Glomerular visceral epithelial cell (primary cell): ENCODE data around the gene GRIP2.

ENCODE experiments used
- DNase-seq: peaks from one replicate; pipeline ENCODE4 v3.0.0-alpha.2; 2016; ENCODE audit errors: extremely low spot score

The GRIP2 gene

DNA sequence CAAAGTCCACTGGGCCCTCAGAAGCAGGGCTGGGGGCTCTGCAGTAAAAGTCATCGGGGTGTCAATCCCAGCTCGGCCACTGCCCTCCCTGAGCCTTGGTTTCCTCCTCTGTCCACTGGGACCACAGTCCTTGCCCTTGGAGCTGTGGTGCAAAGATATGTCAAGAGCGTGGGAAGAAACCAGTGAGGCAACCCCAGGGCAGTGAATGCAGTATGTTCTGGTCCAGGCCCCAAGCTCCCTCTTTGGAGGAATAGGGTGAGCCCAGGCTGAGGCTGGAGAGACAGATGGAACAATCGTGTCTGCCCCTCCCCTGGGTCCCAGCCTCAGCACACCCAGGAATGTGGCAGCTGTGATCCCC lies 779 bp downstream of the GRIP2 start:
- no peak for DNase-seq

DNA sequence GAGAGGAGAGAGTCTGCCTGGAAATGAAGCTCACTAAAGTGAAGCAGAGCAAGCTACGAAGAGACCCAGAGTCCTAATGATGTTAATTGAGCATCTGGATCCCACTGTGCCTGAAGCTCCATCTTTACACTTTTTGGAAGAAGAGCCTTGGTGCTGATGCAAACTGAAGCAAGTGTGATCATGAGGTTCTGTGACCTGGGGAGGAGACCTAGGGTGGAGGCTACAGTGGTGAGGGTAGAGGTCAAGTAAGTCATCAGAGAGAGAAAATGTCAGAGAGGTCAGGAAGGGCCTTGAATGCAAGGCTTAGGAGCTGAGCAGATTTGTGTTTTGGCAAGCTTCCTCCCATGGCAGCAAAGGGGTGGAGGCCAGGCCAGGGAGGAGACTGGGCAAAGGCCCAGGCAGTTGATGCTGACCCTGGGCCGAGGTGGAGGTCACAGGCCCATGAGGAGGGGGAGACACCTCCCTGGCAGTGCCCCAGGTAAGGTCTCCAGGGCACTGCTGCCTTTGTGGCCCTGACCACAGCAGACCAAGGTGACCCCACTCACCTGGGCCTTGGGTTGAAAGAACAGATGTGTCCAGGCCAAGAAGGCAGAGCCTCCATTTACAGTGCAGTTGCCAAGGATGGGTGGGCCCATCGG lies 1.6 kb downstream of the GRIP2 start:
- no peak for DNase-seq

DNA sequence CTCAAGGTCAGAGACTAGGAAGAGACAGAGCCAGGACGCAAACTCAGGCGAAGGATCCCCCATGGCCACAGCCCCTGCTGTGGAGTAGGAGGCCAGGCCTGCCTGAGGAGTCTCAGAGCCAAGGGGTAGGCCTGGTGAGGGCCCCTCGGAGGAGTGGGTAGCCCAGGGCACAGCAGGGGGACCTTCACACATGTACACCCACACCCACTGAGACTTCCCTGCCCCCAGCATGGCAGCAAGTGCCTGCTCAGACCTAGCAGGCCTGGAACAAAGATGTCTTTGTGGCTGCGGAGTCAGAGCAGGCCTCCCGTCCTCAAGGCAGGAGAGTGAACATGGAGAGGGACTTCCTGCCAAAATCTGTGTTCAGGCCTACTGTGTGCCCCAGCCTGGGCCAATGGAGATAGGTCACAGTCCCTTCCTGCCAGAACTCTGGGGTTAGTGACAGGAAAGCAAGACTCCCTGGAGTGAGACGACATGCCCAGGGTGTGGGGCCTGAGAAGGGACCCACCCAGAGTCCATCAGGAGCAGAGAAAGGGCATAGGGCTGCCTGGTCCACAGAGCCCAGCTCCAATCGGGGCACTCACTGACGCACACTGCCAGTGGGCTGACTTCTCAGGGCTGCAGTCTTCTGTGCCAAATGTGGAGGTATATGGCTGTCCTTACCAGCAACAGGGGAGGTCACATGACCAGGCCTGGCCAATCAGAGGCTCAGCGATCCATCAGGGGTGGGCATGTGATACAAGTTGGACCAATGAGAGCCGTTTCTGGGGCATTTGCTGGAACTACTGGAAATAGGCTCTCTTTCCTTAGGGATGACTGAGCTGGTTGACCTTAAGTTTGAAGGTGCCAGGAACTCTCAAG lies 2.3 kb downstream of the GRIP2 start:
- DNase-seq = no peak

DNA sequence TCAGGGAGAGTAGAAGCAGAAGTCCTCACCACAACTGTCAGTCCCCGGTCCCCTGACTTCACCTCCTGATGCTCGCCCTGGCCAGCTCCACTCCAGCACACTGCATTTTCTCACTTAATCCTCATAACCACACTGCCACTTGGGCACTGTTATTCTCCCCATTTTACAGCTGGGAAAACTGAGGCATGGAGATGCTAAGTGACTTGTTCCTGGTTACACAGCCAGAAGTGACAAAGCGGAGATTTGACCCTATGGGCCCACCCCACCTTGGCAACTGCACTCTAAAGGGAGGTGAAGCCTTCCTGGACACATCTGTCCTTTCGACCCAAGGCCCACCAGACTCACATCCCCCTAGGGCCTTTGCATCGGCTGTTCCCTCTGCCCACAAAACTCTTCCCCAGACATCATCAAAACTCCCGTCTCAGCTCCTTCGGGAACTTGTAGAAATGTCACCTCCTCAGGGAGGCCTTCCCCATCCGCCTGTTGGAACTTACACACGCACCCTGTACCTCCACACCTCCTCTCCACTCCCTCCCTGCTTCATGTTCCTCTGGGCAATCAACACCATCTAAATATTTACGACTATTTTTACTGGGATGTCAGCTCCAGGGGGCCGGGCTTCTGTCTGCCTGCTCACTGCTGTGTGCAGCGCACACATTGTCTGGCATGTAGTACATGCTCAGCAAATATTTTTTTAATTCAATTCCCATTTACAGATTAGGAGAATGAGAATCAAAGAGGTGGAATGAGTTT lies 3.1 kb downstream of the GRIP2 start:
- DNase-seq = no peak

DNA sequence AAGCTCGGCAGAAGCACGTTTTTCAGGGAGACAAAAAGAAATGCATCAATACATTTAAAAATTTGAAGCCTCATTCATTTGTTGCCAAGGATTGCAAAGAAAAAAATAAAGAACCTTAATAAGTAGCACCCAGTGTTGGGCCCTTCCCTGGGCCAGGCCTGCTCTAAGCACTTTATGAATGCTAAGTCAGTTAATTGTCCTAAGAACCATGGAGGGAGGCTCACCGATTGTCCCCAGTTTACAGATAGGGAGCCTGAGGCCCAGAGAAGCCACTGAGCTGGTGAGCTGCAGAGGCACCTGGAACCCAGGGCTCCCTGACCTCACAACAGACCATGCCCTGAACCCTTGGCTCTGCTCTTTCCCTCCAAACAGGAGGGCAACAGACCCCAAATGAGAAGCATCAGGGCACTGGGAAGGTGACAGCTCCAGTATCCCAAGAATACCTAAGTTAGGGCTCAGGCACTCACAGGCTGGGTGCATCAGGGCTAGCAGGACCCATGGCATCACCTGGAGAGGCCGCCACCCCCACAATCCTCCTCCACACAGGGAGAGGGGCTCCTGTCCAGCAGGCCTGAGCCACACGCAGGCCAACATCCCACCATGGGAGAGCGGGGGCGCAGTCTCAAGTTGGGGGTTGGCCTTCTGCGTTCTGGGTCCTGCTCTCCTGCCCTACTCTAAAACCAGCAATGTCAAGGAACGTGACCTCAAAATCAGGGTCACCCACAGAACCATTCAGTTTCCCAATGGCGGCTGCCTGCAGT lies 3.9 kb downstream of the GRIP2 start:
- DNase-seq = no peak

DNA sequence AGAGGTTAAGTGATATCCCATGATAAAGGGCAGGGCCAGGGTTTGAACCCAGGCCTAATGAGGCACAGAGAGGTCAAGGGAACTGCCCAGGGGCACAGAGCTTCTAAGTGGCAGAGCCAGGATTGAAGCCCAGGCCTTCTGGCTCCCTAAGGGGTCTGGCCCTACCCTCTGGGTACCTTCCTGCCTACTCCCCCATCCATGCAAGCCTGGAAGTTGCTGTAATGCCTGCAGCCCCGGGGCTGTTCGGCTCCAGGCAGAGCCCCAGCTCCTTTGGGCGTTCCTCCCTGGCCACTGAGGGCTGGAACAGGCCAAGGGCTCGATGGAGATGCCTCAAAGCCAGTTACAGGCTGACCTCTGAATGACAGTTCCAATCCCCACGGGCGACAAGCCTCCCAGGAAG lies 4.5 kb downstream of the GRIP2 start:
- DNase-seq = no peak

DNA sequence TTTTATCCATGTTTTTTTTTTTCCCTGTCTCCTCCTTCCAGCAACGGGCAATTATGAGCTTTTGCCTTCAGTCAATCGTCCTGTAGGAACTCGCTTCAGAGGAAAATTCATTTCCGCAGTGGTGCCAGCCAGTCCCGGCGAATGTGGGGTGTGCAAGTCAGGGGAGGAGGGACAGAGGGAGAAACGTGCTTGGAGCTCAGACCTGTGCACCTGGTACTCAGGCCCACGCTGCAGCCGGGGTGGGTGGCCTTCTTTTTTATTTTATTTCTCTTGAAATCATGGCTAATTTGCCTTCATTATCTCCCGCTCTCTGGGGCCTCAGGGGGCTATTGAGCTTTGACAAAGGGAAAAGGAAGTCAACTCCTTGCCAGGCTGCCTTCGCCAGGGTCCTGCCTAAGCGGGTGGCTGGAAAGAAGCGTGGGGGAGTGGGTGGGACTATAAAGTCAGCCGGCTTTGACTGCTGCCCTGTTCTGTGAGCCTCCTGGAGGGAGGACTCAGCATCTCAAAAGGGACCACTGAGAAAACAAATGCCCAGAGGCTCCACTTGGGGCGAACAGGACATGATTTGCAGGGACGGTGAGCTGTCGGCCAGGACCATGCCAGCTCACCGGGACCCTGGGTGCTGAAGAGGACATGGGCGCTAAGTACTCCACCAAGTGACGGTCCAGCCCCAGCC lies 5.5 kb downstream of the GRIP2 start:
- no peak for DNase-seq

DNA sequence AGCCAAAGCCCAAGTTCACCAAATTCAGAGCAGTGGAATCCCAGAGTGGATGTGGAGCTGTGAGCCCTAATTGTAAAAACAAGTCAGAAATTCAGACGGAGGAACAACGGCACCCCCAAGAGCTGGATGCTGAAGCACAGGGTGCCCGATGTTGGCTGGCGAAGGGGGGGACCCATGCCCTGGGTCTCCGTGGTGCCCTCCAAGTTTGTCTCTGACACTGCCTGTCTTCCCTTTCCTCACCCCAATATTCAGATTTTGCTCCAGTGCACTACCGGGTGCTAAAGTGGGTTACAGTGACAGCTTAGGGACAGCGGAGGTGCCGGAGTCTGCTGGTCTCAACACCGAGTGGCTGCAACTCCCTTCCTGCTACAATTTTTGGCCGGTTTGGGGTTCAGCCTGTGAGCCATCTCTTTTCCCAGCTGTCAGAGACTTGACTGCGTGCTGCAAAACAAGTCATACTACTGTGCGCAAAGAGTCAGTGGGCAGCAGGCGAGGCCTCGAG lies 6.6 kb downstream of the GRIP2 start:
- DNase-seq = no peak

DNA sequence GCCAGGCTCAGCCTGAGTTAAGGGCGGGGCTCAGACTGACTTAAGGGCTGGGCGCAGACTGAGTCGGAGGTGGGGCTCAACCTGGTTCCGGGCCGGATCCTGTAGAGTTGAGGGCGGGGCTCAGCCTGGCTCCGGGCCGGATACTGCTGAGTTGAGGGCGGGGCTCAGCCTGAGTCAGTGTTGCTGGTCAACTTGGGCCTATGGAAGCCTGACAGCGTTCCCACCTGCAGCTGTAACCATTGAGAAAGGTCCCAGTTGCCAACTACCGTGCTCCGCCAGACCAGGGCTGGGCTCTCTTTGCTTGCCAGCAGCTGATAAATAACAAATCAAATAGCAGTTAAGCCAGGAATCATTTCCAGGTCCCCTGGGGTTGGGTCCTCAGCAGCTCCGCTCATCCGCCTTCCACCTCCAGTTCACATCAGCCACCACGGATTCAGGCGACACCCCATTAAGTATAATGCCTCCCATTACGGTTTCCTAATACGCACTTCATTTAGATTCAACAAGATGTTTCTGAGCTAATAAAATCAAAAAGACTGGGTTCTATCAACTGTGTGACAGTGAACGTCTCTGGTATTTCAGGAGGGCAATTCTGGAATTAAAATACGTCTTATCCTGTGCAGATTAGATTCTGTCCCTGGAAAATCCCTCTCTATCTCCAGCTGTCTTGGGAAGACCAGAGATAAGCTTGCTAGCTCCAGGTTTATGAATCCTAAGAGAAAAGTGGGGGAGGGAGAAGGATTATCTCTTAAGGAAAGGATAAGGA lies 7.3 kb downstream of the GRIP2 start:
- DNase-seq = no peak

DNA sequence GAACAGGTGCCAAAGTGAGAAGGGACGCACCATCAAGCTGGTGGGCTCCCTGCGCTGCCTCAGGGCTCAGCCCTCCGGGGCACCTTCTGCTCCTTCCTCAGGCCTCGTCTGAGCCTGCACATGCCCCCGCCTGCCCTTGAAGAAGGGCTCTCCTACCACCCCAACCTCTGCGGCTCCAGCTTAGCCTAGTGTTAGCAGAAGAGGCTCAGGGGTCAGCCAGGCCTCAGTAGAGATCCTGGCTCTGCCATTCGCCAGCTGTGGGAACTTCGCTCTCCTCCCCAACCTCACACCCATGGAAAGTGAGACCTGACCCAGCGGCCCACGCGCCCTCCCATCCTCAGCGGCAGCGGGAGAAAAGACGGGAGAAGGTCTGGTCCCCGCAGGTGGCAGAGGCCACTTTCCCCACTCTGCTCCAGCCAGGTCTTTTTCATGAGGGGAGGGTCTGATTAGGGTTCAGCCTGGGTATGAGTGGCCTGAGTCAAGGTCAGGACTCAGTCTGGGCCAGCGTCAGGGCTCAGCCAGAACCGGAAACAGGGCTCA lies 8.2 kb downstream of the GRIP2 start:
- no peak for DNase-seq

DNA sequence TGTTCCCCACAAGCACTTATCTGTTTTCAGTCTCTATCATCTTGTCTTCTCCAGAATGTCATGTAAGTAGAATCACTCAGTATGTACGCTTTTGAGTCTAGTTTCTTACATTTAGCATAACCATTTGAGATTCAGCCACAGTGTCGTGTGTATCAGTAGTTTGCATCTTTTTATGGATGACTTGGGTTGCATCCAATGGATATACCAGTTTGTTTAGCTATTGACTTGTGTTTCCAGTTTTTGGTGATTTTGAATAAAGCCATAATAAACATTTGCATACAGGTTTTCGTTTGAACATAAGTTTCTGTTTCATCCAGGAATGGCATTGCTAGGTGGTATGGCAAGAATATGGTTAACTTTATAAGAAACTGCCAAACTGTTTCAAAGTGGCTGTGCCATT lies 12.1 kb downstream of the GRIP2 start:
- DNase-seq = no peak

DNA sequence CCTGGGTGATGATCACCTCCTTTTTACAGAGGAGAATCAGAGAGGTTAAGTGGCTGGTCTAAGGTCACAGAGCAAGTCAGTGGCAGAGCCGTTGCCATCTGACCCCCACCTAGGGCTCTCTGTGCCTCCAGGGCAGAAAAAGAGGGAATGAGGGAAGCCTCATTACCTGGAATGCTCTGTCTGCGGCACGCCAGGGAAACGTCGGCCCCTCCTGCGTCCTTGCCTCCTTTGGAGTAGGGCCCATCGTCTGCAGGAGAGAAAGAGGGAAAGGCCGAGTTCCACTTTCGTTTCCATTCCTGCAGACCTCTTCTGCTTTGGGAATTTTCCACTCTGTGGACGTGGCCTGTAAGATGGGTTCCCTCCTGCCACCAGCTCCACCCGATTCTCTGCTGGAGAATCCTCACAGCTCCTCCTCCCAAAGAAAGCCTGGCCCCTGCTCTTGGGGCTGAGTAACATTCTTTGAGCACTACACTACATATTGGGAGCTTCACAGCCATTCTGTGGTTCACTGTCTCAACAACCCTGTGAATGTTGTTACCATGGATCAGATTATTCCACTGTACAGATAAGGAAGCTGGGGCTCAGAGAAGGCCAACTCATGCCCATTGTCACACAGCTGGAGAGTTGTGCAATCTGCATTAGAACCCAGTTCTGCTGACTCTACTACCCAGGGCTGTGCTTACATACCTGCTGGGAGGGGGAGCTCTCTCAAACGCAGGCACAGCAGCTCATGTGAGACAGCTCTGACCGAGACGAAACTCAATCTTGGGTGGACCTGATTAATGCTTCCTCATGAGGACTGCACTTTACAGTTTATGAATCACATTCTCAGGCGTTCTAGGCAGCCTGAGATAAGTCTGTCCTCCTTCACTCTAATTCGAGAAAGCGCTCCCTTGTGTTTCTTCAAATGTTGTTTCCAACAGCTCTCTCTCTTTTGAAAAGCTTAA lies 14.2 kb downstream of the GRIP2 start:
- no peak for DNase-seq

DNA sequence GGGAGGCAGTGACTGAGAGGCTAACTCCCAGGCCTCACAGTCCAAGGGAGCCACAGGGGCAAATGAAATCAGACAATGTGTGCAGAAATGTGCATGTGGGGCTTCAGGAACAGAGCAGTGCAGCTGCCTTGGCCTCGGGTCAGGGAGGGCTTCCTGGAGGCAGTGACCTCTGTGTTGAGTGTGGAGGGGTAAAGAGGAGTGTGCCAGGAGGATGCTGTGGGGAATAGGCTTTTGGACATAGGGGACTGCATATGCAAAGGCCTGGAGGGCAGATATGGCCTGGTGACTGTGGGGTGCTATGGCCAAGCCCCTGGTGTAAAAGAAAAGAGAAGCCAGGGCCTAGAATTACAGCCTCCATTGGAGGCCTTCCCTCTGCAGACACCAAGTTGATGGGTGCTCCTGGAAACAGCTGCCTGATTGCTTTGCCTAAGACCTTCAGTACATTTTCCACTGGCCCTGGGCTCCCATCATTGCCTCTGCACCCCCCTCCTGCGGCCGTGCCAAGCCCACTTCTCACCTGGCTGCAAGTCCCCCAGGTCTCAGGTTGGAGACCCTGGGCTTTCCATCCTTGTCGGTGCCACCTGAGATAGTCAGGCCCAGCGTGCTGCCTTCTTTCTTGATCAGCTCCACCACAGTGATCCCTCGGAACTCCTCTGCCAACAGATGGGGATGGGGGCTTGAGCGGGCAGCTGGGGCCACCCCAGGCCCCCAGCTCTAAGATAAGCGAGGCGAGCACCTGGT lies 15.1 kb downstream of the GRIP2 start:
- no peak for DNase-seq

DNA sequence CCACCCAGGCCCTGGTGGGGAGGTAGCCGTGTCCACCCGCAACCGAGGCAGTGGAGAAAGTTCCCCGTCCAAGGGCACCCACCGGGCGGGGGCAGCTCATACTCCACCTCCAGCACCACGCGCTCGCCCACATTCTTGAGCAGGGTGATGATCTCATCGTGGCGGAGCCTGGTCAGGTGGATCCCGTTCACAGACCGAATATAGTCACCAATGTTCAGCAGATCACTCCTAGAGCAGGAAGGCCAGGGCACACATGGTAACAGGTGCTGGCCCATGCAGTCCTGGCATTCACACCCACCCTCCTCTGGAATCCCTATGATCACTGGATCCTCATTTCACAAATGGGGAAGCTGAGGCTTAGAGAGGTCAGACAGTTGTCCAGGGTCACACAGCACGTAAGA lies 15.8 kb downstream of the GRIP2 start:
- DNase-seq = no peak

DNA sequence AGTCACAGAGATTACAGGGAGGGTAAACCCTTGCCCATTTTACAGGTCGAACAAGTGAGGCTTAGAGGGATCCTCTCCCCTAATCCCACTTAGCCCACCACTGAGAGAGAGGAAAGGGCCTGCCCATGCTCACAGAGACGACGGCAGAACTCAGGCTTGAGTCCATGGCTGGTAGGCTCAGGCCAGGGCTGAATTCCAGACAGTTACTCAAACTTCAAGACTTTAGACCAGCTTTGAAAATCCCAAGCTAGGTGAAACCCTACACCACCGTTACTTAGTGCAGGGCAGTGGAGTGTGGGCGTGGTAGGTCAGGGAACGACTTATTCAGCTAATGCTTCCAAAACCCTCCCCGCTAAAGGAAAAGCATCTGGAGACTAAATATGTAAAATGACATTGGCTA lies 16.4 kb downstream of the GRIP2 start:
- no peak for DNase-seq

DNA sequence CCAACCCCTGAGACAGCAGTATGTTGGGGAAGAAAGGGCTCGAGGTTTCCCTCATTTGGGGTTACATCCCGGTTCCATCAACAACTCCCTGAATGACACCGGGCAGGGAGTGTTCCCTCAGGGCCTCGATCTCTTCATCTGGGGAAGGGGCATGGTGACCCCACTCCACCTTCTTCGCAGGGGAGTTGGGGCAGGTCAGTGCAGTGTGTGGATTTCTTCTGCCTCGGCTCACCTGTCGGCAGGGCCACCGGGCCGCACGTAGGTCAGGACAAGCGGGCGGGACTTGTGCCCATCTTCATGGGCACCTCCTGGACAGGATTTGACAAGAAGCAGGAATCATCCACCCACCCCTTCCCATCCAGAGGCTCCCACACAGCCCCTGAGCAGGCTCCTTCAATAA lies 17.4 kb downstream of the GRIP2 start:
- no peak for DNase-seq

DNA sequence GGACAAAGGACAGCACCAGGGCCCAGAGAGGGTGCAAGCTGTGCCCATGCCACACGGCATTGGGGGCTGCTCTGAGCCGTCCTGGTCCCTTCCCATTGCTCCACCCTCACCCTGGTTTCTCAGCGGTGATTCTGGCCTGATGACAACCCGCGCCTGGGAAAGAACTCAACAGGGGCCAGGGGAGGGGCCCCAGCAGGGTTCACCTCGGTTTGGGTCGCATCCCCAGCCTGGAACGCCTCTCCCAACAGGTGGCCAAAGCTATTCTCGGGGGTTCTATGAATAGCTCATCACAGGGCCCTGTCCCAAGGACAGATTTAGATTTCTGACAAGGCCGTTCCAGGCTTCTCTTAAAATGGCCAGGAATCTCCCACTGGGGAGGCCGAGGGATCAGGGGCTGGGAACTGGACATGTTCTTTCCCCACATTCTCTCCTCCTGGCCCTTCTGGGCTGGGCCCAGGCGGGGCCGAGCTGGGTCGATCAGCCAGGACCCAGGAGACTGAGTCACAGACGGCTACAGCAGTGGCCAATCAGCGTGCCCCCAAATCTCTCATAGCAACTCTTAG lies 17.9 kb downstream of the GRIP2 start:
- no peak for DNase-seq

DNA sequence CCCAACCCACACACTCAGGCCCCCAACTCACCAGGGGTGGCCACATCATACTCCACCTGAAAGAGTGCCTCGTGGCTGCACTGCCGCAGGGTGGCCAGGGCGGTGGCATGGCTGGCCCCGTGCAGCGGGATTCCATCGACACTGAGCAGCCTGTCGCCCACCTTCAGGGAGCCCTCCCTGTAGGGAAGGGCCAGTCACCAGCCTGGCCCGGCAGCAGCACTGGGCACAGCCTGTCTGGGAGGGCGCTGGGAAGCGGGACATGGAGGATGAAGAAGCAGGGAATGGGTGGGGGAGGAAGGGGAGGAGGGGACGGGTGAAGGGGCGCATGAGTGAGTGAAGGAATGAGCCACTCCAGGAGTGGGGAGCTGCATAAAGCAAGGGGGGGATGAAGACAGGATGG lies 18.5 kb downstream of the GRIP2 start:
- no peak for DNase-seq
